Renal cortex interstitium (tissue), 11 donors: ENCODE measurements around the gene THOC6. TPM values are rescaled to one million over a fixed set of nuclear protein-coding genes. Genes with fewer than 3 reads are reported as not detected.
"Not testable (repeated sequence)": the region's sequence is repeated elsewhere in the genome, so short reads cannot be mapped to it uniquely, and the experiment has no call there.

Experiments used
- DNase-seq, 11 donors: peaks; one replicate each; pipeline ENCODE4 v3.0.0-alpha.2; 2013; ENCODE audit warnings: low read depth in 9 of 11, low spot score in 4 of 11; ENCODE audit errors: extremely low read depth in 1 of 11
- polyA plus RNA-seq, 3 donors: library from polyadenylated mRNA; unstranded; fragments of 120-200 nt; gene quantifications; one replicate each; pipeline ENCODE4 v1.2.1, GENCODE V29; 2013; ENCODE audit not compliant: insufficient read length in 3 of 3

THOC6 gene
- polyA plus RNA-seq, 3 donors, result 28.2 to 35.9 (median 30.5) TPM

GRCh38 chr16:3058139-3059030 is 34.5 kb downstream of the THOC6 start:
- DNase-seq, result peak in 6 of 11 donors; percentile 28 to 50 (median 38)

GRCh38 chr16:3059041-3059722 is 35.3 kb downstream of the THOC6 start:
- DNase-seq, result peak; percentile 69 to 90 (median 85)

- no peak for DNase-seq
Measured at GRCh38 chr16:3059723-3060242, 35.9 kb downstream of the THOC6 start.

- no peak for DNase-seq
Measured at GRCh38 chr16:3060339-3061127, 36.7 kb downstream of the THOC6 start.

GRCh38 chr16:3062553-3062952 is 38.7 kb downstream of the THOC6 start:
- no peak for DNase-seq

- DNase-seq, result no peak
Measured at GRCh38 chr16:3063625-3064386, 40.0 kb downstream of the THOC6 start.

- DNase-seq, result peak in 4 of 11 donors; percentile 28 to 72 (median 41)
Measured at GRCh38 chr16:3065069-3065741, 41.4 kb downstream of the THOC6 start, which contains the start of gene IL32. TSS of gene IL32 (plus strand) at chr16:3065640. CDS start at chr16:3065812, 172 bp downstream.

- no peak for DNase-seq
Measured at GRCh38 chr16:3065742-3066439, 42.1 kb downstream of the THOC6 start.

- no peak for DNase-seq
Measured at GRCh38 chr16:3066440-3066748, 42.6 kb downstream of the THOC6 start.

- no peak for DNase-seq
Measured at GRCh38 chr16:3068487-3068886, 44.7 kb downstream of the THOC6 start.

- not testable (repeated sequence) for DNase-seq
Measured at GRCh38 chr16:3069146-3069545, 45.3 kb downstream of the THOC6 start.

GRCh38 chr16:3070608-3071111 is 46.8 kb downstream of the THOC6 start:
- no peak for DNase-seq

- DNase-seq, result no peak
Measured at GRCh38 chr16:3071655-3072054, 47.8 kb downstream of the THOC6 start.

GRCh38 chr16:3072148-3072547 is 48.3 kb downstream of the THOC6 start:
- not testable (repeated sequence) for DNase-seq

GRCh38 chr16:3072576-3073263 is 48.9 kb downstream of the THOC6 start:
- not testable (repeated sequence) for DNase-seq

- DNase-seq, result no peak
Measured at GRCh38 chr16:3073448-3073847, 49.6 kb downstream of the THOC6 start.
